Superior temporal gyrus (tissue), 1 donor: ENCODE data around the gene CDCA5.
A peak's percentile ranks its signal among the peaks of the same experiment; 100 is the strongest.

Source experiments
- DNase-seq: peaks from one replicate; pipeline ENCODE4 v3.0.0-alpha.2; 2016; ENCODE audit errors: extremely low spot score

Gene CDCA5, protein sequence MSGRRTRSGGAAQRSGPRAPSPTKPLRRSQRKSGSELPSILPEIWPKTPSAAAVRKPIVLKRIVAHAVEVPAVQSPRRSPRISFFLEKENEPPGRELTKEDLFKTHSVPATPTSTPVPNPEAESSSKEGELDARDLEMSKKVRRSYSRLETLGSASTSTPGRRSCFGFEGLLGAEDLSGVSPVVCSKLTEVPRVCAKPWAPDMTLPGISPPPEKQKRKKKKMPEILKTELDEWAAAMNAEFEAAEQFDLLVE

GRCh38 chr11:65083834-65084597 lies at the start of gene CDCA5, which contains the start of gene ZFPL1:
CDCA5 (minus strand) TSS chr11:65084040; CDS start chr11:65083978, 62 bp downstream.
ZFPL1 (plus strand) TSS chr11:65084222; CDS start chr11:65084699, 477 bp downstream.
- peak; percentile 98 for DNase-seq

- no peak for DNase-seq
Observed at GRCh38 chr11:65132988-65133700, 49.3 kb upstream of the CDCA5 start.

- no peak for DNase-seq
Observed at GRCh38 chr11:65132238-65132987, 48.6 kb upstream of the CDCA5 start.

DNA sequence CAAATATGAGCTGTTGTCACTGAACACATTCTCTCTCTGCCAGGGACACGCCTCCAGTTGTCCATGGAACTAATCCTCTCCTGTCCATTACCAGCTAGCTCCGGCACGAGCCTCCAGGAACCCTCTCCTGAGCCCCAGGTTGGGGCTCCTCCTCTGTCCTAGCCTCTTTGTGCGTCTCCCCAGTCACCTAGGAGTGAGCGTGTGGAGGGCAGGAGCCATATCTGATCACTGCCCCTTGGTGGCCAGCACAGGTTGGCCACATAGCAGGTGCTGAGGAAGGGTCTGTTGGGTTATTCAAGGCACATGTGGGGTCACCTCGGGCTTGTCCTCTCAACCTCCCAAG lies 48.0 kb upstream of the CDCA5 start:
- DNase-seq, result no peak

GRCh38 chr11:65131417-65131776 lies 47.6 kb upstream of the CDCA5 start:
- no peak for DNase-seq

DNA sequence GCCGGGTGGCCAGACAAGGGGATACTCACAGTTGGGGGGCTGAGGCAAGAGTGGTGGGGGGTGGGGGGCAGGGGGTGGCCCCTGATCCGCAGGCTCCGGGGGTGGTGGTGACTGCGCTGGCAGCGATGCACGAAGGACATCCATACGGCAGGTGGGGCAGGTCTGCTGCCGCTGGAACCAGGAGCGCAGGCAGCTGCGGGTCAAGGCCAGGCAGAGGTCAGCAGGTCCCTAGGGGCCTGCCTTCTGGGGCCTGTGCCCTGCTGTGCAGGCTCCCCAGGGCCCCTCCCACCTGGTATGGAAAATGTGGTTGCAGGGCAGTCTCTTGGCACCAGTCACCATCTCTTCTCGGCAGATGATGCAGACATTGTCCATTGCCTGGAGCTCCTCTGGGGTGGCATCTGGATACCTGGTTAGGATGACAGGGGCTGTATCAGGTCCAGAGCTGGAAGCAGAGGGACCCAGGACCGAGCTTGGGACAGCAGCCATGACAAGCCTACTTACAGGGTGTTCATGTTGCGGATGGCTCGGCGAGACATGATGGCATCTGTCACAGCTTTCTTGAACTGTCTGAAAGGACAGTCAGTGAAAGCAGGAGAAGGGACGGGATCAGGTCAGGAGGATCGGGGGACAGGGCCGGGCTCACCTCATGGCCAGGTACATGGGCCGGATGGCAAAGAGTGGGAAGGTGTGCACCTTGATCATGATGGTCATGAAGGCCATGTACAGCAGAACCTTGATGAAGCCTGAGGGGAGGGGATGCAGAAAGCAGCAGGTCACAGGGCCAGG lies 47.0 kb upstream of the CDCA5 start:
- no peak for DNase-seq

DNA sequence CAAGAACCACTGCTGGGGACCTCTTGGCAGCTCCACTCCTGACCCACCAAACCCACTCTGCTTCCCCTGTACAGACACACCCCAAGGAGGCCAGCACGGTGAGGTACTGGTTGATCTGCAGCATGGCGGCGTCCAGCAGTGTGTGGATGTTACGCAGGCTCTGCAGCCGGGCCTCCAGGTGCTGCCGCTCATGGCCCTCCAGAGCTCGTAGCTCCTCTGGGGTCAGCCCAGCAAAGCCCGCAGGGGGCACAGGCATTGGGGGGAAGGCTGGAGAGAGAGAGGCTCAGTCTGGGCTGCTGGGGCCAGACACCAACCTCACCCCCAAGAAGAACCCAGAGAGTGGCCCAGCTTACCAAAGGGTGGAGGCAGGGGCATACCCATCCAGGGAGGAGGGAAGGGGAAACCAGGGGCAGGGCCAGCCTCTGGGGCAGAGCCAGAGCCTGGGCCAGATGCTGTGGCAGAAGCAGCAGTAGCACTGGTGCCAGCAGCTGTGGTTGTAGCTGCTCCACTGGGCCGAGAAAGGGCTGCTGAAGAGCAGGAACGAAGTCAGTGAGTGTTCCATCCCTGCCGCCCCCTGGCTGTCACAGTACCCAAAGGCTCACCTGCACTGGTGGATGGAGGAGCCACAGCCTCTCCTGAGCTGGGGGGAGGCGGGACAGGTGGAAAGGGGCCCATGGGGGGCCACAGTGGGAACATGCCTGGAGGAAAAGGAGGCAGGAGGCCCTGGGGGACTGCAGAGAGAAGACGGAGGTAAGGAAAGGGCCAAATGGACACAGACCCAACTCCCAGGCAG lies 46.0 kb upstream of the CDCA5 start:
- no peak for DNase-seq

GRCh38 chr11:65128182-65129145 lies 44.6 kb upstream of the CDCA5 start:
- DNase-seq, result no peak

DNA sequence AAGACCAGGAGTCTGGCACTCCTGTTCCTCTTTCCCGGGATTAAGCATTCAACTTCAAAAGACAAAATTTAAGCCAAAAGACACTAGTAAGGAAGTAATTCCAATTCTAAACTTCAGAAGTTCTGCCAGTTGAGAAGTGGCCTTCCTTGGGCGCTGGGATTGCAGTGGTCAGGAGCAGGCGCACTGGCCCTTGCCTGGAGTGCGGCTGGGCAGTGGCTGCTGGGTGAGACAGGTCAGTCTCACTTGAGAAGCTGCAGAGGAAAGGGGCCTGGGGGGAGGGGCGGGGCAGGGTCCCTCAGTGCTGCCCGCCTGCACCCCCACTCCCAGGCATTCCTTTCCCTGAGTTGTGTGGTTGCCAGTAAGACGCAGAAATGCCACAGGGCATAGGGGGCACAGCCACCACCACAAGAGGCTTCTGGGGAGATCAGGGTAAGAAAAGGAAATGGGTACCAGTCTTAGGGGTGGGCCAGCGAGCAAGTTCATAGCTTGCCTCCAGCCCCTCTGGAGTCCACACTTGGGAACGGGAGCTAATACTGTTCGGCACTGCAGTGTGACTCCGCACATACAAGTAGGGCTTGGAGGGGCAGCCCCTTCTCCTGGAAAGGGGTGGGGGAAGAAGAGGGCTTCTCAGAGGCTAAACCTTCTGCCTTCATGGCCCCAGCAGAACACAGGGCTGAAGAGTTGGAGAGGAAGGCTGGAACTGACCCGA lies 43.8 kb upstream of the CDCA5 start:
- no peak for DNase-seq

- no peak for DNase-seq
Observed at GRCh38 chr11:65126624-65127274, 42.9 kb upstream of the CDCA5 start.

- no peak for DNase-seq
Observed at GRCh38 chr11:65125197-65126056, 41.6 kb upstream of the CDCA5 start.

- DNase-seq, result no peak
Observed at GRCh38 chr11:65124480-65125196, 40.8 kb upstream of the CDCA5 start.

- peak; percentile 97 for DNase-seq
Observed at GRCh38 chr11:65121865-65122696, 38.2 kb upstream of the CDCA5 start, which contains the start of the genes FAU and MRPL49. FAU (minus strand) TSS chr11:65122134; CDS start chr11:65121813, 321 bp downstream. MRPL49 (plus strand) TSS chr11:65122321; CDS start chr11:65122347, 26 bp downstream.

DNA sequence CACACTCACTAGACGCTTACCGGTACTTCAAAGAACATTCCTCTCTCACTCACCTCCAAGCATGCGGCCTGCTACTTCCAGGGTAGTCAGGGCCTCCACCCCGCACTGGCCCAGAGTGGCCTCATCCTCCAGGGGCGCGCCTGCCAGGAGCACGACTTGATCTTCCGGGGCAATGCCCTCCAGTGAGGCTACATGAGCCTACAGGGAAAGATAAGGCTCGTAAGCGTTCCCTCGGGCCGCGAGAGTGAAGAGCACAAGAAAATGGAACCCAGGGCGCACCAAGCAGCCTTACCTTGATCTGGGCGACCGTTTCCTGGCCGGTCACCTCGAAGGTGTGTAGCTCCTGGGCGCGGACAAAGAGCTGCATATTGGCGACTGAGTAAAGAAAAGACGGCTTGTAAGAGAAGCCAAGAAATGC lies 37.6 kb upstream of the CDCA5 start:
- DNase-seq, result no peak

DNA sequence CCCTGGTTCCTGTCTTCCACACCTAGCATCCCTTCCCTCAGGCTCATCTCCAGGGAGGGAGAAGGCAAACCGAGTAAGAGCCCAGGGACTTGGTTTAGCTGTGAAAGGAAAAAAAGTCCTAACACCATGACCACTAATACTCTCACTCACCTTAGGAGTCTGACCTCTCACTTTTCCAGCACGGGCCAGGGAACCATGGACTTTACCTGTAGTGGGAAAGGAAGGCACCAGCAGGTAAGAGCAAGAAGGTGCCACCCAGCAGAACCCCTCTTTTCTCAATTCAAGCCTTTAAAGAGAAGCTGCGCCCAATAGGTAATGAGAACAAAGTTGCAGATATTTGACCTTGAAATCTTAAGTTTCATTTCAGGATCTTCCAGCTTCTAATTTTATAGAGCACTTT lies 37.0 kb upstream of the CDCA5 start:
- no peak for DNase-seq
